Stimulated activated CD4-positive, alpha-beta T cell treated with anti-CD3 and anti-CD28 coated beads, Interleukin-1b, Interleukin-23, amount 100 ng/mL, for 48 hours (primary cell): Measurements from ENCODE around the gene ADAMTSL3.
"Not testable (repeated sequence)": the region's sequence is repeated elsewhere in the genome, so short reads cannot be mapped to it uniquely, and the experiment has no call there.

ENCODE experiments used
- DNase-seq: peaks from one replicate; pipeline ENCODE4 v3.0.0-alpha.2; 2020

The ADAMTSL3 gene

GRCh38 chr15:83991163-83991562 lies 337.2 kb downstream of the ADAMTSL3 start:
- DNase-seq = no peak

GRCh38 chr15:83992324-83993031 lies 338.6 kb downstream of the ADAMTSL3 start:
- DNase-seq = no peak

- no peak for DNase-seq
Measured at GRCh38 chr15:83993591-83993990, 339.7 kb downstream of the ADAMTSL3 start.

- DNase-seq = no peak
Measured at GRCh38 chr15:83998486-83998885, 344.6 kb downstream of the ADAMTSL3 start.

- DNase-seq = no peak
Measured at GRCh38 chr15:83999396-84000135, 345.6 kb downstream of the ADAMTSL3 start.

GRCh38 chr15:84001037-84001436 lies 347.1 kb downstream of the ADAMTSL3 start:
- DNase-seq = no peak

GRCh38 chr15:84001655-84002054 lies 347.7 kb downstream of the ADAMTSL3 start:
- DNase-seq = no peak

GRCh38 chr15:84003791-84004503 lies 350.0 kb downstream of the ADAMTSL3 start:
- DNase-seq = no peak

- DNase-seq = no peak
Measured at GRCh38 chr15:84006421-84006820, 352.5 kb downstream of the ADAMTSL3 start.

- no peak for DNase-seq
Measured at GRCh38 chr15:84009616-84010015, 355.7 kb downstream of the ADAMTSL3 start.

- no peak for DNase-seq
Measured at GRCh38 chr15:84010246-84010645, 356.3 kb downstream of the ADAMTSL3 start.

- DNase-seq = no peak
Measured at GRCh38 chr15:84016371-84016770, 362.4 kb downstream of the ADAMTSL3 start.

GRCh38 chr15:84022516-84022915 lies 368.6 kb downstream of the ADAMTSL3 start:
- no peak for DNase-seq

GRCh38 chr15:84023636-84024035 lies 369.7 kb downstream of the ADAMTSL3 start:
- no peak for DNase-seq

- no peak for DNase-seq
Measured at GRCh38 chr15:84033793-84034553, 380.1 kb downstream of the ADAMTSL3 start.

GRCh38 chr15:84034578-84035398 lies 380.9 kb downstream of the ADAMTSL3 start:
- DNase-seq = no peak

- no peak for DNase-seq
Measured at GRCh38 chr15:84035399-84035766, 381.5 kb downstream of the ADAMTSL3 start.

- no peak for DNase-seq
Measured at GRCh38 chr15:84037301-84037700, 383.4 kb downstream of the ADAMTSL3 start.

GRCh38 chr15:84042434-84043056 lies 388.6 kb downstream of the ADAMTSL3 start:
- not testable (repeated sequence) for DNase-seq

GRCh38 chr15:84046064-84046637 lies 392.2 kb downstream of the ADAMTSL3 start:
- no peak for DNase-seq

GRCh38 chr15:84049480-84049879 lies 395.6 kb downstream of the ADAMTSL3 start:
- not testable (repeated sequence) for DNase-seq
